ENCODE data around the gene LDAH. TPM values are rescaled to one million over a fixed set of nuclear protein-coding genes. Genes with fewer than 3 reads are reported as not detected.

The LDAH gene
- total and polyA plus RNA-seq, 2 experiments from 2014 or later: 12.1 to 37.5 TPM

GRCh38 chr2:20666304-20667150, 156.4 kb downstream of the LDAH start, which contains the start of gene GDF7 (continued):
- TF ChIP-seq, protein P1, sequence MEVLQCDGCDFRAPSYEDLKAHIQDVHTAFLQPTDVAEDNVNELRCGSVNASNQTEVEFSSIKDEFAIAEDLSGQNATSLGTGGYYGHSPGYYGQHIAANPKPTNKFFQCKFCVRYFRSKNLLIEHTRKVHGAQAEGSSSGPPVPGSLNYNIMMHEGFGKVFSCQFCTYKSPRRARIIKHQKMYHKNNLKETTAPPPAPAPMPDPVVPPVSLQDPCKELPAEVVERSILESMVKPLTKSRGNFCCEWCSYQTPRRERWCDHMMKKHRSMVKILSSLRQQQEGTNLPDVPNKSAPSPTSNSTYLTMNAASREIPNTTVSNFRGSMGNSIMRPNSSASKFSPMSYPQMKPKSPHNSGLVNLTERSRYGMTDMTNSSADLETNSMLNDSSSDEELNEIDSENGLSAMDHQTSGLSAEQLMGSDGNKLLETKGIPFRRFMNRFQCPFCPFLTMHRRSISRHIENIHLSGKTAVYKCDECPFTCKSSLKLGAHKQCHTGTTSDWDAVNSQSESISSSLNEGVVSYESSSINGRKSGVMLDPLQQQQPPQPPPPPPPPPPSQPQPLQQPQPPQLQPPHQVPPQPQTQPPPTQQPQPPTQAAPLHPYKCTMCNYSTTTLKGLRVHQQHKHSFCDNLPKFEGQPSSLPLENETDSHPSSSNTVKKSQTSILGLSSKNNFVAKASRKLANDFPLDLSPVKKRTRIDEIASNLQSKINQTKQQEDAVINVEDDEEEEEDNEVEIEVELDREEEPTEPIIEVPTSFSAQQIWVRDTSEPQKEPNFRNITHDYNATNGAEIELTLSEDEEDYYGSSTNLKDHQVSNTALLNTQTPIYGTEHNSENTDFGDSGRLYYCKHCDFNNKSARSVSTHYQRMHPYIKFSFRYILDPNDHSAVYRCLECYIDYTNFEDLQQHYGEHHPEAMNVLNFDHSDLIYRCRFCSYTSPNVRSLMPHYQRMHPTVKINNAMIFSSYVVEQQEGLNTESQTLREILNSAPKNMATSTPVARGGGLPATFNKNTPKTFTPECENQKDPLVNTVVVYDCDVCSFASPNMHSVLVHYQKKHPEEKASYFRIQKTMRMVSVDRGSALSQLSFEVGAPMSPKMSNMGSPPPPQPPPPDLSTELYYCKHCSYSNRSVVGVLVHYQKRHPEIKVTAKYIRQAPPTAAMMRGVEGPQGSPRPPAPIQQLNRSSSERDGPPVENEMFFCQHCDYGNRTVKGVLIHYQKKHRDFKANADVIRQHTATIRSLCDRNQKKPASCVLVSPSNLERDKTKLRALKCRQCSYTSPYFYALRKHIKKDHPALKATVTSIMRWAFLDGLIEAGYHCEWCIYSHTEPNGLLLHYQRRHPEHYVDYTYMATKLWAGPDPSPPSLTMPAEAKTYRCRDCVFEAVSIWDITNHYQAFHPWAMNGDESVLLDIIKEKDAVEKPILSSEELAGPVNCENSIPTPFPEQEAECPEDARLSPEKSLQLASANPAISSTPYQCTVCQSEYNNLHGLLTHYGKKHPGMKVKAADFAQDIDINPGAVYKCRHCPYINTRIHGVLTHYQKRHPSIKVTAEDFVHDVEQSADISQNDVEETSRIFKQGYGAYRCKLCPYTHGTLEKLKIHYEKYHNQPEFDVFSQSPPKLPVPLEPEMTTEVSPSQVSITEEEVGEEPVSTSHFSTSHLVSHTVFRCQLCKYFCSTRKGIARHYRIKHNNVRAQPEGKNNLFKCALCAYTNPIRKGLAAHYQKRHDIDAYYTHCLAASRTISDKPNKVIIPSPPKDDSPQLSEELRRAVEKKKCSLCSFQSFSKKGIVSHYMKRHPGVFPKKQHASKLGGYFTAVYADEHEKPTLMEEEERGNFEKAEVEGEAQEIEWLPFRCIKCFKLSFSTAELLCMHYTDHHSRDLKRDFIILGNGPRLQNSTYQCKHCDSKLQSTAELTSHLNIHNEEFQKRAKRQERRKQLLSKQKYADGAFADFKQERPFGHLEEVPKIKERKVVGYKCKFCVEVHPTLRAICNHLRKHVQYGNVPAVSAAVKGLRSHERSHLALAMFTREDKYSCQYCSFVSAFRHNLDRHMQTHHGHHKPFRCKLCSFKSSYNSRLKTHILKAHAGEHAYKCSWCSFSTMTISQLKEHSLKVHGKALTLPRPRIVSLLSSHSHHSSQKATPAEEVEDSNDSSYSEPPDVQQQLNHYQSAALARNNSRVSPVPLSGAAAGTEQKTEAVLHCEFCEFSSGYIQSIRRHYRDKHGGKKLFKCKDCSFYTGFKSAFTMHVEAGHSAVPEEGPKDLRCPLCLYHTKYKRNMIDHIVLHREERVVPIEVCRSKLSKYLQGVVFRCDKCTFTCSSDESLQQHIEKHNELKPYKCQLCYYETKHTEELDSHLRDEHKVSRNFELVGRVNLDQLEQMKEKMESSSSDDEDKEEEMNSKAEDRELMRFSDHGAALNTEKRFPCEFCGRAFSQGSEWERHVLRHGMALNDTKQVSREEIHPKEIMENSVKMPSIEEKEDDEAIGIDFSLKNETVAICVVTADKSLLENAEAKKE (CRISPR knock-in tag; IDR thresholded peaks at IDR 0.05): no peak
- TF ChIP-seq ETS1 (IDR thresholded peaks at IDR 0.05) (no peak), CREB1 (CRISPR knock-in tag; IDR thresholded peaks at IDR 0.05; ENCODE audit: low read depth) (no peak), EZH2phosphoT487 (IDR thresholded peaks at IDR 0.05; ENCODE audit: unreplicated experiment) (peak; percentile 43), ZNF114 (CRISPR knock-in tag; IDR thresholded peaks at IDR 0.05) (no peak)

DNA sequence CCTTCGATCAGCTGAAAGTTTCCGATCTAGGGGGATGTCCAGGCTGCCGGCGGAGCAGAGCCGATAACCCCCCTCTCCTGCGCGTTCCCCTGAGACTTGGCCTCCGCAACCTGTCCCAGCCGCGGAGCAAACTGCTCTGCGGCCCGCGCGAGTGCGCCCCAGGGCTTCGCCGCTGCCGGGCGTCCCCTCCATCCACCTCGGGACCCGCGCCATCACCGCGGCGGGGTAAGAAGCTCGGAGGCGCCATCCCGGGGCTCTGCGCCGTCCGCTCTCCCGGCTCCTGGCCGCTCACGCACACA, 156.9 kb downstream of the LDAH start:
- ATAC-seq (peak; percentile 6), DNase-seq (ENCODE audit: low spot score) (peak; percentile 44)
- H3K4me2 ChIP-seq: peak overlapping the region; percentile 89
- peaks cover 30% of the 10 kb centered on the region for H3K4me1 ChIP-seq (ENCODE audit: insufficient read depth)
- H2AFZ ChIP-seq: peak overlapping the region; percentile 97
- no peaks in the 10 kb centered on the region for H3K36me3 ChIP-seq (ENCODE audit: insufficient read depth)
- H3K27me3 ChIP-seq (ENCODE audit: insufficient read depth): peaks cover 90% of the 10 kb centered on the region
- Mint-ChIP-seq H3K27me3 (ENCODE audit: insufficient read depth, low read depth, poor library complexity) (peaks cover 85% of the 10 kb centered on the region), H3K9me3 (no peaks in the 10 kb centered on the region), H3K4me1 (peaks cover 35% of the 10 kb centered on the region), H3K27ac (no peak overlapping the region), H3K36me3 (ENCODE audit: low read depth) (no peaks in the 10 kb centered on the region), H3K4me3 (peak overlapping the region; percentile 81)
- H3K27ac ChIP-seq (ENCODE audit: low read depth): no peak overlapping the region
- no peaks in the 10 kb centered on the region; the same call in 1 of the 2 replicates for H3F3A ChIP-seq (replicated peaks; ENCODE audit: low read depth)
- H3K79me2 ChIP-seq (replicated peaks; ENCODE audit: insufficient read depth): no peaks in the 10 kb centered on the region
- no peaks in the 10 kb centered on the region for H4K20me1 ChIP-seq (replicated peaks; ENCODE audit: insufficient read depth)
- H3K4me3 ChIP-seq: peak overlapping the region; percentile 76
- no peaks in the 10 kb centered on the region for H3K9me2 ChIP-seq (ENCODE audit: insufficient read depth)
- TF ChIP-seq ZNF114 (CRISPR knock-in tag; IDR thresholded peaks at IDR 0.05) (no peak), CTCF (conservative IDR thresholded peaks at IDR 0.05; ENCODE audit: low read depth in 2 of 2) (no peak), ZNF331 (CRISPR knock-in tag; IDR thresholded peaks at IDR 0.05; ENCODE audit: low read depth) (no peak)

Measured in GM23338 (cell line).